GM19438 (cell line): ENCODE measurements around the gene ECPAS.
"Not testable (repeated sequence)": the region's sequence is repeated elsewhere in the genome, so short reads cannot be mapped to it uniquely, and the experiment has no call there.

ENCODE experiments used
- ATAC-seq: cut with Tn5 transposase; IDR thresholded peaks from one replicate; pipeline ENCODE4 v1.9.1; 2021; ENCODE audit warnings: low read depth; ENCODE audit not compliant: unreplicated experiment

The ECPAS gene

GRCh38 chr9:111429175-111429574 lies 55.0 kb downstream of the ECPAS start:
- ATAC-seq, result no peak

- ATAC-seq, result no peak
Measured at GRCh38 chr9:111427186-111427585, 57.0 kb downstream of the ECPAS start.

- ATAC-seq, result no peak
Measured at GRCh38 chr9:111423389-111423788, 60.8 kb downstream of the ECPAS start.

- ATAC-seq, result no peak
Measured at GRCh38 chr9:111414406-111414805, 69.8 kb downstream of the ECPAS start.

- ATAC-seq, result no peak
Measured at GRCh38 chr9:111413996-111414395, 70.2 kb downstream of the ECPAS start.

GRCh38 chr9:111412280-111412679 lies 71.9 kb downstream of the ECPAS start:
- no peak for ATAC-seq

- ATAC-seq, result no peak
Measured at GRCh38 chr9:111411266-111411665, 72.9 kb downstream of the ECPAS start.

- no peak for ATAC-seq
Measured at GRCh38 chr9:111407813-111408212, 76.4 kb downstream of the ECPAS start.

GRCh38 chr9:111405701-111406100 lies 78.5 kb downstream of the ECPAS start:
- no peak for ATAC-seq

GRCh38 chr9:111401486-111401885 lies 82.7 kb downstream of the ECPAS start:
- ATAC-seq, result not testable (repeated sequence)

- ATAC-seq, result no peak
Measured at GRCh38 chr9:111400564-111400898, 83.7 kb downstream of the ECPAS start.

GRCh38 chr9:111399772-111400563 lies 84.2 kb downstream of the ECPAS start:
- no peak for ATAC-seq

GRCh38 chr9:111399211-111399739 lies 84.9 kb downstream of the ECPAS start:
- no peak for ATAC-seq

GRCh38 chr9:111393971-111394370 lies 90.2 kb downstream of the ECPAS start:
- no peak for ATAC-seq

- ATAC-seq, result no peak
Measured at GRCh38 chr9:111389406-111389805, 94.8 kb downstream of the ECPAS start.

- no peak for ATAC-seq
Measured at GRCh38 chr9:111386386-111386785, 97.8 kb downstream of the ECPAS start.

GRCh38 chr9:111381006-111381405 lies 103.2 kb downstream of the ECPAS start:
- no peak for ATAC-seq

- no peak for ATAC-seq
Measured at GRCh38 chr9:111375817-111376564, 108.2 kb downstream of the ECPAS start.

GRCh38 chr9:111375062-111375461 lies 109.1 kb downstream of the ECPAS start:
- no peak for ATAC-seq

GRCh38 chr9:111372297-111372696 lies 111.9 kb downstream of the ECPAS start:
- no peak for ATAC-seq

GRCh38 chr9:111366978-111367377 lies 117.2 kb downstream of the ECPAS start:
- no peak for ATAC-seq

- ATAC-seq, result no peak
Measured at GRCh38 chr9:111362526-111362925, 121.7 kb downstream of the ECPAS start.
